ENCODE results near the gene TEAD1.

The TEAD1 gene

GRCh38 chr11:12715941-12716340 is 41.7 kb downstream of the TEAD1 start:
- DNase-seq, result no peak

- no peak for DNase-seq
These were observed 42.6 kb downstream of the TEAD1 start for GRCh38 chr11:12716816-12717215.

GRCh38 chr11:12717851-12718291 is 43.6 kb downstream of the TEAD1 start:
- DNase-seq, result no peak

- no peak for DNase-seq
These were observed 45.0 kb downstream of the TEAD1 start for GRCh38 chr11:12719221-12719620.

GRCh38 chr11:12721816-12722604 is 47.8 kb downstream of the TEAD1 start:
- peak; percentile 55 for DNase-seq

- DNase-seq, result peak; percentile 59
These were observed 49.4 kb downstream of the TEAD1 start for GRCh38 chr11:12723421-12724300.

GRCh38 chr11:12724301-12725054 is 50.3 kb downstream of the TEAD1 start:
- DNase-seq, result peak; percentile 95

- DNase-seq, result no peak
These were observed 51.0 kb downstream of the TEAD1 start for GRCh38 chr11:12725055-12725862.

- no peak for DNase-seq
These were observed 51.9 kb downstream of the TEAD1 start for GRCh38 chr11:12725863-12726682.

- no peak for DNase-seq
These were observed 53.5 kb downstream of the TEAD1 start for GRCh38 chr11:12727563-12728211.

GRCh38 chr11:12728417-12728816 is 54.2 kb downstream of the TEAD1 start:
- DNase-seq, result no peak

- no peak for DNase-seq
These were observed 55.7 kb downstream of the TEAD1 start for GRCh38 chr11:12729941-12730340.

- DNase-seq, result no peak
These were observed 57.7 kb downstream of the TEAD1 start for GRCh38 chr11:12731841-12732336.

- DNase-seq, result no peak
These were observed 58.9 kb downstream of the TEAD1 start for GRCh38 chr11:12733091-12733490.

GRCh38 chr11:12734625-12735024 is 60.4 kb downstream of the TEAD1 start:
- DNase-seq, result no peak

- no peak for DNase-seq
These were observed 61.0 kb downstream of the TEAD1 start for GRCh38 chr11:12735262-12735661.

- no peak for DNase-seq
These were observed 62.8 kb downstream of the TEAD1 start for GRCh38 chr11:12737024-12737423.

GRCh38 chr11:12741671-12742216 is 67.5 kb downstream of the TEAD1 start:
- DNase-seq, result no peak

GRCh38 chr11:12743834-12744449 is 69.7 kb downstream of the TEAD1 start:
- no peak for DNase-seq

Data from NCI-H2029 treated with DMSO at 0.1 percent for 48 hours (cell line).